Measurements from ENCODE around the gene GFER.

GFER gene

GRCh38 chr16:1976951-1977874 lies 6.8 kb upstream of the GFER start:
- Mint-ChIP-seq H3K27ac (no peak overlapping the region), H3K36me3 (ENCODE audit: low read depth) (peaks cover 63% of the 10 kb centered on the region), H3K4me1 (ENCODE audit: low read depth) (peaks cover 16% of the 10 kb centered on the region), H3K27me3 (peaks cover 28% of the 10 kb centered on the region), H3K4me3 (no peak overlapping the region), H3K9me3 (no peaks in the 10 kb centered on the region)
- DNase-seq: no peak

GRCh38 chr16:1977875-1978268 lies 6.1 kb upstream of the GFER start:
- peaks cover 12% of the 10 kb centered on the region for H3K4me1 Mint-ChIP-seq (ENCODE audit: low read depth)
- no peak for DNase-seq
- no peak overlapping the region for H3K4me3 Mint-ChIP-seq
- H3K36me3 Mint-ChIP-seq (ENCODE audit: low read depth): peaks cover 58% of the 10 kb centered on the region
- no peaks in the 10 kb centered on the region for H3K9me3 Mint-ChIP-seq
- no peak overlapping the region for H3K27ac Mint-ChIP-seq
- H3K27me3 Mint-ChIP-seq: peaks cover 34% of the 10 kb centered on the region

DNA sequence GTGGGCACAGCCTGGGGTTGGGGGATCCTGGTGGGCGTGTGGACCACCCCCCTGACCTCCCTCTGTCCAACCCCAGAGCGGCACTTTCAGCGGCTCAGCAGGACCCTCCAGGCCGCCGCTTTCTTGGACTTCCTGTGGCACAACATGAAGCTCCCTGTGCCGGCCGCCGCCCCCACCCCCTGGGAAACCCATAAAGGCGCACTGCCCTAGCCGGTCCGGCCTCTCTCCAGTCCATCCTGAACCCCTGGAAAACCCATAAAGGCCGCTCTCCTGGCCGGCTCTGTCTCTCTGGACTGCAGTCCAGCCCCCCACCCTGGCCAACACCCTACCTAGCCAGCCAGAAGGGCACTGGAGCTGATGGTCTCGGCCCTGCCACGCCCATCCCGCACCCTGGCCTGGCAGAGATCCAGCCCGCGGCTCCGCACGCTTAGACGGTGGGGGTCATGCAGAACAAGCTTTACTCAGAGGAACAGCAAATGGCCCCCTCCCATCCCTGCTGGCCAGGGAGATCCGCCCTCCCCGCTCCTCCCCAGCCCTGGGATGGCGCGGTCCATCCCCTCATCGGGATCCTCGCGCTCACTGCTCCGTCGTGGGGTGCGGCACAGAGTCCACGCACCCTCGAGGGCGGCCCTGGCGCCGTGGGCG lies 5.4 kb upstream of the GFER start:
- peaks cover 51% of the 10 kb centered on the region for H3K36me3 Mint-ChIP-seq (ENCODE audit: low read depth)
- H3K4me3 Mint-ChIP-seq: no peak overlapping the region
- H3K27me3 Mint-ChIP-seq: peaks cover 39% of the 10 kb centered on the region
- no peaks in the 10 kb centered on the region for H3K9me3 Mint-ChIP-seq
- peaks cover 9% of the 10 kb centered on the region for H3K4me1 Mint-ChIP-seq (ENCODE audit: low read depth)
- no peak for DNase-seq
- H3K27ac Mint-ChIP-seq: no peak overlapping the region

DNA sequence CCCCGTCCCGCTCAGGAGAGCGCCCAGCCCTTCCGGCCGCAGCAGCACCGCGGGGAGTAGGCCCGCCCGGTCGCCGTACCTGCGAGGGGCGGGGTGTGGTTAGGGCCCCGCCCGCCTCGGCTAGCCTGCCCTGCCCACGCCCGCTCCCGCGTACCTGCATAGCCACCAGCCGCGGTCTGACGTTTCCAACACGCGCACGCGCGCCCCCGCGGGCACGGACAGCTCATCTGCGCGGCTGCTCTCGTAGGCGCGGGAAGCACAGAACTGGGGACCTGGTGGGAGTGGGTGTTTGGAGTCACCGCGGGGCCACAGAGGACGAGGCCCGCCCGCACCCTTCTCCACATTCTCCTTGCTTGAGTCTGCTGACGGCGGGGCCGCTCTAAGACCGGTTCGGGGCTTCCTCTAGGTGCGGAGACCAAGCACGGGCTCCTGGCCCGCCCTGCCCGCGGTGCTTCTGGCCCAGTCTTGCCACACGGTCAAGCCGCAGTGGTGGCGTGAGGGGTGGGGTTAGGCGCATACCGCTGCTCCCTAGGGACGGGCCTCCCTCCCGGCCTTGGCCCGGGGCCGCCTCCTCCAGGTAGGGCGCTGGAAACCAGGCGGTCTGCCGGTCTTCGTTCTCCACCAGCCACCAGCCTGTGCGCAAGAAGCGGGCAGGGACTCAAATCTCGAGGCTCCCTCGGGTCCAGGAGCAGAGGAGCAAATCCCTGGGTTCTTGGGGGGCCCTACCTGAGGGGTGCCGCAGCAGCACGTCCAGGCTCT lies 4.5 kb upstream of the GFER start:
- DNase-seq: peak; percentile 69
- Mint-ChIP-seq H3K36me3 (ENCODE audit: low read depth) (peaks cover 44% of the 10 kb centered on the region), H3K27ac (no peak overlapping the region), H3K4me1 (ENCODE audit: low read depth) (peaks cover 9% of the 10 kb centered on the region), H3K27me3 (peaks cover 39% of the 10 kb centered on the region), H3K9me3 (no peaks in the 10 kb centered on the region), H3K4me3 (no peak overlapping the region)

GRCh38 chr16:1980030-1980769 lies 3.8 kb upstream of the GFER start:
- DNase-seq: peak; percentile 57
- Mint-ChIP-seq H3K27me3 (peaks cover 39% of the 10 kb centered on the region), H3K9me3 (no peaks in the 10 kb centered on the region), H3K36me3 (ENCODE audit: low read depth) (peaks cover 43% of the 10 kb centered on the region), H3K4me1 (ENCODE audit: low read depth) (peaks cover 15% of the 10 kb centered on the region), H3K27ac (no peak overlapping the region), H3K4me3 (no peak overlapping the region)

GRCh38 chr16:1980770-1981087 lies 3.3 kb upstream of the GFER start:
- H3K27ac Mint-ChIP-seq: no peak overlapping the region
- H3K4me1 Mint-ChIP-seq (ENCODE audit: low read depth): peaks cover 20% of the 10 kb centered on the region
- H3K4me3 Mint-ChIP-seq: no peak overlapping the region
- peaks cover 43% of the 10 kb centered on the region for H3K36me3 Mint-ChIP-seq (ENCODE audit: low read depth)
- peaks cover 39% of the 10 kb centered on the region for H3K27me3 Mint-ChIP-seq
- H3K9me3 Mint-ChIP-seq: no peaks in the 10 kb centered on the region
- no peak for DNase-seq

DNA sequence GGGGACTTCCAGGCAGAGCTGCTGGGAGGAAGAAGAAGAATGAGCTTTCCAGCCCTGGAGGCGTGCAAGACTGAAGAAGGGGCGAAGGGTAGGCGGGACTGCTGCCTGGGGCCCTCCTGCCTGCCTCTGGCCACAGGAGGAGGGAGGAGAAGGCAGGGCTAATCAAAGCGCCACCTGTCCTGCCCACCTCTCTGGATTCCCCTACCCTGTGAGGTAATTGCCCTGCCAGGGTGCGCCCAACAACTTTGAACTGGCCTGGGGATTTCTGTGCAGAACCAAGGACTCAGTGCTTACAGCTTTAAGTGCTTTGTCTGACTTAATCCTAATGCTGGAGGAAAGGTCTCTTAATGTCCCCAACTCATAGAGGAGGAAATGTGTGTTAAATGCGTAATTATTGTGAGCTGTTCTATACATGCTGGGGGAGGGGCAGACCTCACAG lies 2.6 kb upstream of the GFER start, which contains the start of gene NOXO1:
Gene NOXO1, minus strand, starts transcription at position 72 of the 439 bp plus-strand sequence. CDS start 290 bp downstream, outside the sequence.
- Mint-ChIP-seq H3K27me3 (peaks cover 39% of the 10 kb centered on the region), H3K9me3 (no peaks in the 10 kb centered on the region), H3K27ac (peak within 1 kb of the TSS; percentile 66), H3K4me1 (ENCODE audit: low read depth) (peaks cover 20% of the 10 kb centered on the region), H3K36me3 (ENCODE audit: low read depth) (peaks cover 43% of the 10 kb centered on the region), H3K4me3 (no peak within 1 kb of the TSS)
- DNase-seq: no peak

DNA sequence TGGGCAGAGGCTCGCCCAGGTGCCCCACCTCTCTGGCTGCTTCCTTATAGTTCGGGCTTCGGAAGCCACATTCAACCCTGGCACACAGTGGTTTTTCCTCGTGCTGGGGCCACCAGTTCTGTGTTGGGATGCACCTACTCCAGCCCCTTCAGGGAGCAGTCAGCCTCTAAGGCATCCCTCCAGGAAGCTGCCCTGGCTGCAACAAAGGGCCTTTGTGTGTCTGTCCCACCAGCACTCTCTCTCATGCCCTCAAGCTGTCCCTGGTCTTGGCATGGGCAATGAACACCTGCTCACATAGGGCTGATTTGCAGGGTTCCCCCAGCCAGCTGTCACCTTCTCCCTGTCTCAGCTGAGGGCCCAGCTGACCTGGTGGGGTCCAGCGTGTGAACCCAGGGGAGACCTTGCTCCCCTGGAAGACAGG lies 2.0 kb upstream of the GFER start:
- peaks cover 20% of the 10 kb centered on the region for H3K4me1 Mint-ChIP-seq (ENCODE audit: low read depth)
- H3K9me3 Mint-ChIP-seq: no peaks in the 10 kb centered on the region
- DNase-seq: no peak
- peaks cover 43% of the 10 kb centered on the region for H3K36me3 Mint-ChIP-seq (ENCODE audit: low read depth)
- H3K27ac Mint-ChIP-seq: no peak overlapping the region
- H3K27me3 Mint-ChIP-seq: peaks cover 39% of the 10 kb centered on the region
- H3K4me3 Mint-ChIP-seq: no peak overlapping the region

GRCh38 chr16:1982991-1983543 lies 926 bp upstream of the GFER start:
- Mint-ChIP-seq H3K9me3 (no peaks in the 10 kb centered on the region), H3K27me3 (peaks cover 43% of the 10 kb centered on the region), H3K4me3 (peak overlapping the region; percentile 70), H3K27ac (no peak overlapping the region), H3K4me1 (ENCODE audit: low read depth) (peaks cover 20% of the 10 kb centered on the region), H3K36me3 (ENCODE audit: low read depth) (peaks cover 33% of the 10 kb centered on the region)
- DNase-seq: no peak

GRCh38 chr16:1984347-1985225 lies 593 bp downstream of the GFER start:
- peak overlapping the region; percentile 88 for H3K4me3 Mint-ChIP-seq
- H3K9me3 Mint-ChIP-seq: no peaks in the 10 kb centered on the region
- H3K27me3 Mint-ChIP-seq: peaks cover 52% of the 10 kb centered on the region
- H3K36me3 Mint-ChIP-seq (ENCODE audit: low read depth): peaks cover 26% of the 10 kb centered on the region
- no peak for DNase-seq
- peaks cover 20% of the 10 kb centered on the region for H3K4me1 Mint-ChIP-seq (ENCODE audit: low read depth)
- H3K27ac Mint-ChIP-seq: peak overlapping the region; percentile 68

DNA sequence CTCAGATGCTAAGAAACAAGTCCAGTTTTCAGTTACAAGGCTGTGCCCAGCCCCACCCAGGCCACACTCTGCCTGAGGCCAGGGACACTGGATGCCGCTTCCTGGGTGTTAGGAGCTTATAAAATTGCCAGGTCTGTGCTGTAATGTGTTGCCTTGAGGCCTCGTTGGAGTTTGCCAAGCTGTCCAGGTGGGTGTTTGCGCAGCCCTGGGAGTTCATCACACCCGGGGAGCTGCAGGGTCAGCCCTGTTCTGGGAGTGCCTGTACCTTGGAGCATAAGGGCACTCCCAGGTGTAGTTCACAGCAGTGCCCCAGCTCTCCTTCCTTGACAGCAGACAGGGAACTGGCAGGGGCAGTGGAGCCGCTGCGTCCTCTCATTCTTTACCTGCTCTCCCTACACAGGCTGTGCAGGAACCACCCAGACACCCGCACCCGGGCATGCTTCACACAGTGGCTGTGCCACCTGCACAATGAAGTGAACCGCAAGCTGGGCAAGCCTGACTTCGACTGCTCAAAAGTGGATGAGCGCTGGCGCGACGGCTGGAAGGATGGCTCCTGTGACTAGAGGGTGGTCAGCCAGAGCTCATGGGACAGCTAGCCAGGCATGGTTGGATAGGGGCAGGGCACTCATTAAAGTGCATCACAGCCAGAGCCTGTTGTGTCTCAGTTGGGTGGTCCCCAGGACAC lies 1.6 kb downstream of the GFER start:
- H3K27ac Mint-ChIP-seq: peak overlapping the region; percentile 68
- H3K36me3 Mint-ChIP-seq (ENCODE audit: low read depth): peaks cover 26% of the 10 kb centered on the region
- peaks cover 23% of the 10 kb centered on the region for H3K4me1 Mint-ChIP-seq (ENCODE audit: low read depth)
- DNase-seq: no peak
- peaks cover 47% of the 10 kb centered on the region for H3K27me3 Mint-ChIP-seq
- peak overlapping the region; percentile 88 for H3K4me3 Mint-ChIP-seq
- no peaks in the 10 kb centered on the region for H3K9me3 Mint-ChIP-seq

- H3K4me3 Mint-ChIP-seq: no peak overlapping the region
- DNase-seq: no peak
- peaks cover 26% of the 10 kb centered on the region for H3K36me3 Mint-ChIP-seq (ENCODE audit: low read depth)
- H3K4me1 Mint-ChIP-seq (ENCODE audit: low read depth): peaks cover 32% of the 10 kb centered on the region
- no peaks in the 10 kb centered on the region for H3K9me3 Mint-ChIP-seq
- H3K27me3 Mint-ChIP-seq: peaks cover 40% of the 10 kb centered on the region
- H3K27ac Mint-ChIP-seq: no peak overlapping the region
Observed at GRCh38 chr16:1987198-1987597, 3.2 kb downstream of the GFER start.

All from activated T-cell treated with anti-CD3 and anti-CD28 coated beads, Interleukin-2, amount 50 U/mL, for 24 hours (primary cell).